IPS-18a (cell line): Measurements from ENCODE around the gene DYNC2I2.
"Not testable (repeated sequence)": the region's sequence is repeated elsewhere in the genome, so short reads cannot be mapped to it uniquely, and the experiment has no call there.

Experiments used
- H3K27ac ChIP-seq: one replicate; pipeline ENCODE4 v1.5.1; 2013; ENCODE audit warnings: low read length
- H3K27me3 ChIP-seq: one replicate; pipeline ENCODE4 v1.6.1; 2013; ENCODE audit warnings: mild to moderate bottlenecking, low read length; ENCODE audit not compliant: control insufficient read depth, insufficient read depth
- H3K36me3 ChIP-seq: one replicate; pipeline ENCODE4 v1.6.1; 2013; ENCODE audit warnings: low read depth, low read length; ENCODE audit not compliant: control insufficient read depth
- H3K4me1 ChIP-seq: one replicate; pipeline ENCODE4 v1.6.1; 2013; ENCODE audit warnings: low read depth, low read length; ENCODE audit not compliant: control insufficient read depth
- H3K4me3 ChIP-seq: one replicate; pipeline ENCODE4 v1.5.1; 2013; ENCODE audit warnings: low read length
- H3K9ac ChIP-seq: one replicate; pipeline ENCODE4 v1.6.1; 2013; ENCODE audit warnings: mild to moderate bottlenecking, low read length, moderate library complexity
- H3K9me3 ChIP-seq: one replicate; pipeline ENCODE4 v1.6.1; 2013; ENCODE audit warnings: low read depth, low read length; ENCODE audit not compliant: control insufficient read depth

Gene DYNC2I2

GRCh38 chr9:128600099-128600498 is 56.5 kb downstream of the DYNC2I2 start:
- Histone ChIP-seq H3K9me3 (no peaks in the 10 kb centered on the region), H3K9ac (no peak overlapping the region), H3K4me1 (no peaks in the 10 kb centered on the region), H3K36me3 (peaks cover 71% of the 10 kb centered on the region), H3K27ac (no peak overlapping the region), H3K4me3 (no peak overlapping the region), H3K27me3 (no peaks in the 10 kb centered on the region)

- Histone ChIP-seq H3K4me1 (no peaks in the 10 kb centered on the region), H3K36me3 (peaks cover 81% of the 10 kb centered on the region)
These were observed 61.2 kb downstream of the DYNC2I2 start for GRCh38 chr9:128595471-128595870.

DNA sequence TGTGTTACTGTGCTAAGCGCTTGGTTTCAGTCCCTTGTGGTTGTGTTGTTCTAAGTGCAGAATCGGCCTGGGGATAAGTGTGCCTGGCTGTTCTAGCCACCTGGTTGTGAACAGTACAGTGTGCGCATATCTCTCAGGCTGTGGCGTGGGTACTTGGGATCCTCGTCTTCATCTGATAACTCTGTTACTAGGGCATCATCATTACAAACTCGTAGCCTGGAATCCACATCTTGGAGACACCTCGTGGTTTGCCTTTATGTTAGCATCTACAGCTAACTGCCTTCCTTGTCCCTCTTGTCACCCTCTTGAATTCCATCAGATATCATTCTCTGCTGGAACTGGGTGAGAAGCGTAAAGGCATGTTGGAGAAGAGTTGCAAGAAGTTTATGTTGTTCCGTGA is 62.8 kb downstream of the DYNC2I2 start:
- Histone ChIP-seq H3K27ac (no peak overlapping the region), H3K9me3 (no peaks in the 10 kb centered on the region), H3K27me3 (no peaks in the 10 kb centered on the region), H3K4me3 (no peak overlapping the region), H3K4me1 (no peaks in the 10 kb centered on the region), H3K9ac (no peak overlapping the region), H3K36me3 (peaks cover 75% of the 10 kb centered on the region)

More at GRCh38 chr9:128595471-128595870, 61.2 kb downstream of the DYNC2I2 start:
- H3K4me3 ChIP-seq = no peak overlapping the region
- H3K9ac ChIP-seq = no peak overlapping the region
- H3K9me3 ChIP-seq = no peaks in the 10 kb centered on the region
- no peak overlapping the region for H3K27ac ChIP-seq
- no peaks in the 10 kb centered on the region for H3K27me3 ChIP-seq

GRCh38 chr9:128593039-128593438 is 63.6 kb downstream of the DYNC2I2 start:
- Histone ChIP-seq H3K27ac (no peak overlapping the region), H3K9me3 (no peaks in the 10 kb centered on the region), H3K9ac (no peak overlapping the region), H3K4me3 (no peak overlapping the region), H3K4me1 (no peaks in the 10 kb centered on the region), H3K36me3 (peaks cover 73% of the 10 kb centered on the region), H3K27me3 (no peaks in the 10 kb centered on the region)

- Histone ChIP-seq H3K9ac (no peak overlapping the region), H3K4me3 (no peak overlapping the region), H3K36me3 (peaks cover 79% of the 10 kb centered on the region), H3K27me3 (no peaks in the 10 kb centered on the region), H3K9me3 (no peaks in the 10 kb centered on the region), H3K27ac (no peak overlapping the region), H3K4me1 (no peaks in the 10 kb centered on the region)
These were observed 67.9 kb downstream of the DYNC2I2 start for GRCh38 chr9:128588581-128589233.

GRCh38 chr9:128587453-128587852 is 69.2 kb downstream of the DYNC2I2 start:
- H3K4me1 ChIP-seq = no peaks in the 10 kb centered on the region
- H3K27ac ChIP-seq = no peak overlapping the region
- H3K9me3 ChIP-seq = no peaks in the 10 kb centered on the region
- no peak overlapping the region for H3K4me3 ChIP-seq
- no peaks in the 10 kb centered on the region for H3K27me3 ChIP-seq
- no peak overlapping the region for H3K9ac ChIP-seq
- H3K36me3 ChIP-seq = peaks cover 80% of the 10 kb centered on the region

DNA sequence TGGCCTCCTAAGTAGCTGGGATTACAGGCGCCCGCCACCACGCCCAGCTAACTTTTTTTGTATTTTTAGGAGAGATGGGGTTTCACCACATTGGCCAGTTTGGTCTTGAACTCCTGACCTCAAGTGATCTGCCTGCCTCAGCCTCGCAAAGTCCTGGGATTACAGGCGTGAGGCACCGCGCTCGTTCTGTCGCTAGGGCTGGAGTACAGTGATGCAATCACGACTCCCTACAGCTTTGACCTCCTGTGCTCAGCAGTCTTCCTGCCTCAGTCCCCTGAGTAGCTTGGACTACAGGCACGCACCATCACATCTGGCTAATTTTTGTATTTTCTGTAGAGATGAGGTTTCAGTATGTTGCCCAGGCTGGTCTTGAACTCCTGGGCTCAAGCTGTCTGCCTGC is 69.7 kb downstream of the DYNC2I2 start:
- H3K27me3 ChIP-seq, H3K27ac ChIP-seq, H3K4me1 ChIP-seq, H3K9ac ChIP-seq, H3K9me3 ChIP-seq, H3K4me3 ChIP-seq: not testable (repeated sequence)
- peaks cover 83% of the 10 kb centered on the region for H3K36me3 ChIP-seq

GRCh38 chr9:128585155-128585554 is 71.5 kb downstream of the DYNC2I2 start:
- H3K27me3 ChIP-seq, H3K9ac ChIP-seq, H3K4me3 ChIP-seq, H3K4me1 ChIP-seq, H3K9me3 ChIP-seq, H3K27ac ChIP-seq: not testable (repeated sequence)
- H3K36me3 ChIP-seq = peaks cover 84% of the 10 kb centered on the region
